GM21526 (cell line): ENCODE data around the gene KBTBD3.
"Not testable (repeated sequence)": the region's sequence is repeated elsewhere in the genome, so short reads cannot be mapped to it uniquely, and the experiment has no call there.

Experiments used
- ATAC-seq: cut with Tn5 transposase; IDR thresholded peaks from one replicate; pipeline ENCODE4 v1.9.1; 2021; ENCODE audit warnings: moderate library complexity; ENCODE audit not compliant: unreplicated experiment, low FRiP score

KBTBD3 gene

DNA sequence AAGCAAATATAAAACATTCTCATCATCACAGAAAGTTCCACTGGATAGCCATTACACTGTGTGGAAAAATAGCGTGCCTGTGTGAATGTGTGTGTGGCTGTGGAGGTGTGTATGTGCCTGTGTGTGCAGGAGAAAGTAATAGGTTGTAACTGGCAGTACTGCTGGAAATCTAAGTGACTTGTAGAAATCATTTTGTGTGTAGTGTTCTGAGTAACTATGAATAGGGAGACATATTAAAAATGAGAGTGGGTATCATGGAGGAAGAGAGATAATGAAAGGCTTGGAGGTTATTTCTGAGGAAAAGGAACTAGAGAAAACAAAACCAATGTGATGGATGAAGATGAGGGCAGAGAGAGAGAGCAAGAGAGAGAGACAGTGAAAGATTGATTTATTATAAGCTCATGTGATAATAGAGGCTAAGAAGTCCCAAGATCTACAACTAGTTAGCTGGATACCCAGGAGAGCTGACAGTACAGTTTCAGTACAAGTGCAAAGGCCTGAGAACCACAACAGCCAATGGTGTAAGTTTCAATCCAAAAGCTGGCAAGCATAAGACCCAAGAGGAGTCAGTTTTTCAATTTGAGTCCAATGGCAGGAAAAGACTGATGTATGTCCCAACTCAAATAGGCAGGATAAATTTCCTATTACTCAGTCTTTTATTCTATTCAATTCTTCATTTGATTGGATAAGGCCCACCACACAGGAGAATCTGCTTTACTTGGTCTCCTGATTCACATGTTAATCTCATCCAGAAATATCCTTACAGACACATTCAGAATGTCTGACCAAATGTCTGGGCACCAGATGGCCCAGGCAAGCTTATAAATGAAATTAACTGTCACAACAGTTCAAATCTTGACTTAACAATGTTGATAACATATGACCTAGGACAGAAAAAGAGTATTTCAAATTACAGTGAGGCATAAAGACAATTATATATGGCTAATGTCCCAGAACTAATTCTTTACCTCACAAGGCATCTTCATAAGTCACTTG, 14.9 kb downstream of the KBTBD3 start:
- ATAC-seq, result no peak

DNA sequence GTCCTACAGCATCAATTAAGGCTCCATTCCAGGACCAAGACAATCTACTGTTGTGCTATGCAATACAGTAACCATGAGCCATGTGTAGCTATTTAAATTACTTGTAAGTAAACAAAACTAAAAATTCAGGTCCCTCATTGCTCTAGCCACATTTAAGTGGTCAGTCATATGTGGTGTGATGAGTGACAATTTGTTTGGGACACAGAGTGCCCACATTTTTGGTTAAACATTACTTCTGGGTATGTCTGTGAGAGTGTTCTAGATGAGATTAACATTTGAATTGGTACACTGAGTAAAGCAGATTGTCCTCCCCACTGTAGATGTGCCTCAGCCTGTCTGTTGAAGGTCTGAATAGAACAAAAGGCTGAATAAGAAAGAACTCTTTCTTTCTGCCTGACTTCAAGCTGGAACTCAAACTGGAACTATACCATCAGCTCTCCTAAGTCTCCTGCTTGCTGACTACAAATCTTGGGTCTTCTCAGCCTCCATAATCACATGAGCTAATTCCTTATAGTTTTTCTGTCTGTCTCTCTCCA, 15.8 kb downstream of the KBTBD3 start:
- ATAC-seq, result no peak

DNA sequence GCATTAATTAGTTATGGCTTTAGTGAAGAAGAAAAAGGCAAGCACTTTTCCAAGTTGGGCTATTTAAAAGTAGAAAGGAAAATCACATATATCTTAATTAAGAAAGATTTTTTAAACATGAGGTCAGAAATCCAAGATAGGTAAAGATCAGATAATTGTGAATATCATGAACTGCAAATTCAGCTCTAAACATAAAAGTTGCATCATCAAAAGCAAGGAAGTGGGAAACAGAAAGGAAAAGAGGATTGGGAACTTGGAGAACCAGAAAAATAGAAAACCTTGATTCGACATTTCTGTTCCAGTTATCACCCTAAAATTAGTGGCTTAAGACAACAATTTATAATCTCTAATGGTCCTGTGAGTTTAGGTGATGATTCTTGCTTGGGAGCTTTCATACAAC, 17.5 kb downstream of the KBTBD3 start:
- ATAC-seq, result no peak

DNA sequence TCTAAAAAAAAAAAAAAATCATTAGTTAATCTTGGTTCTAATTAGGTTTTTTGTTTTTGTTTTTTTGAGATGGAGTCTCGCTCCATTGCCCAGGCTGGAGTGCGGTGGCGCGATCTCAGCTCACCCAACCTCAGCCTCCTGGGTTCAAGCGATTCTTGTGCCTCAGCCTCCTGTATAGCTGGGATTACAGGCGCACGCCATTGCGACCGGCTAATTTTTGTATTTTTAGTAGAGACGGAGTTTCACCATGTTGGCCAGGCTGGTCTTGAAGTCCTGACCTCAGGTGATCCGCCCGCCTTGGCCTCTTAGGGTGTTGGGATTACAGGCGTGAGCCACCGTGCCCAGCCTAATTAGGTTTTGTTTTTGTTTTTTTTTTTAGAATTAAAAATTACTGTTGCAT, 18.8 kb downstream of the KBTBD3 start:
- ATAC-seq, result not testable (repeated sequence)

DNA sequence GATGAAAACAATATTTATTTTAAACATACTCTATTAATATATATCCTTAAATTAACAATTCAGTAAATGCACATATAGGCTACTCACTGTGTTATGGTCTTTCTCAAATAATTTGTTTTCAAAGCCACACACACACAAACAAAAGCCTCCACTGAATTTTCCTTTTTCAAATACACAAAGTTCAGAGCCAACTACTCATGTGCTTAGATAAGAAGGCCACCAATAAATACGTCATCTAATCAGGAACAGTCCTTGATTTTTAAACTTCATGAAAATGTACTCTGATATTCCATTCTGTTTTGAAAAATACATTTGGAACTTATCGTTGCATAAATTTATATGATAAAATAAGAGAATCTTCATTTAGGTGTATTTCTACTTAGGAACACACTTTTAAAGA, 26.0 kb downstream of the KBTBD3 start:
- ATAC-seq, result no peak

DNA sequence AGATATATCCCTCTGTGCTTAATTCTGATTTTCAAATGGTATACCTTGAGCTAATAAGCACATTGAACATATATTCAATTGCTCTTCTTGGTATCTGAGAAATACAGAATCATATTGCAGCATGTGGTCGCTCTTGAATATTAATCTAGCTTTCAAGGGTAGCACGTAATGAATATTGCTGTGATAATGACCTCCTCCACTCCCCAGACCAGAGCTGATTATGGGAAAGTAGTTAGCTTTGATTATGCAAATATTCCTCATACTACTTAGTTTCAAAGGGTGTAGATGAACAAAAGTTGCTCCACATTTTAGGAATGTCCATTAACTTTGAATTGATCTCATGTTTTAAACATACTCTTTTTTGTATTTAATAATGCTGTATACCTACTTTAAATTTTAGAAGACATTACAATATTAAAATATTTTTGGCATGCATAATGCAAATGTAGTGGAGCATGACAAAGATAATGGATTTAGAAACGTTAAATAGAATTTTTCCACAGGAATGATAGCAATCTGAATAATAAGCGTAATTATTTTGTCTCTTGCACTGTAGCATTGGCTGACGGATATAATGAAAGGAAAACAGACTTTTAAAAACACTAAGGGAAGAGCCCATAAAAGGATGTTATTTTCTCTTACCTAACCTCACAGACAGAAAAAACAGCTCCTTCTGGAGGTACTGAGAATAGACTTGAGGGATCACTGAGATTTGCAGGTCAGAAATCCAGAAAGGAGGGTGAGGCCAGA, 27.2 kb downstream of the KBTBD3 start:
- no peak for ATAC-seq

DNA sequence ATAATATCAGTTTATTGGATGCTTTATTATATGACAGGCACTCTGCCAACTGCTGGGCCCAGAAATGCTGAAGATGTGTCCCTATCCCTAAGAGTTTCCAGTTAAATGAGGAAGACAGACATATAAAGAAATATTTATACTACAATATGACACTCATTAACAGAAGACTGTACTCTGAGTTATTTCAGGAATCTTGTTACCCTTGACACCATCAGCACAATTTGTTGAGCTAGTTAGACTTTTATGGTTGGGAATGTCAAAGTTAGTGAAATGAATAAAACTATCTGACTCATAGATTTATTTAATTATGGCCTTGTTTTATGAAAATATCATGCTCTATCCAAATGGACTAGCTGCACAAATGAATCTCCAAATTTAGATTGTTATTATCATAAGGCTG, 29.5 kb downstream of the KBTBD3 start:
- no peak for ATAC-seq

DNA sequence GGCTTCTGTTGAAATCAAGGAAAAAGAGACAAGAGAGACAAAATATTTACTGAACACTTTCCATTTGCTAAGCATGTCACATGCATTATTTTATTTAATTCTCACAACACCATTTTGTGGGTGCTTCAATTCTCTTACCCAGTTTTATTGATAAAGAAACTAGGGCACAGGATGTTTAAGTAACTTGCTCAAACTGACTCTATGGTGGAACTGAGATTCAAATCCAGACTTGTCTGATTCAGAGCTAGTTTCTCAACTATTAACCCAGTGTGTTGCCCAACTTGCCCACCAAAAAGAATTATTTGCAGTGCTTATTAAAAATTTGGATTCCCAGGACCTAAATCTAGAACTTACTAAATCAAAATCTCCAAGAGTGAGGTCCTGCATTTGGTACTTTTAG, 33.6 kb downstream of the KBTBD3 start:
- ATAC-seq, result no peak

DNA sequence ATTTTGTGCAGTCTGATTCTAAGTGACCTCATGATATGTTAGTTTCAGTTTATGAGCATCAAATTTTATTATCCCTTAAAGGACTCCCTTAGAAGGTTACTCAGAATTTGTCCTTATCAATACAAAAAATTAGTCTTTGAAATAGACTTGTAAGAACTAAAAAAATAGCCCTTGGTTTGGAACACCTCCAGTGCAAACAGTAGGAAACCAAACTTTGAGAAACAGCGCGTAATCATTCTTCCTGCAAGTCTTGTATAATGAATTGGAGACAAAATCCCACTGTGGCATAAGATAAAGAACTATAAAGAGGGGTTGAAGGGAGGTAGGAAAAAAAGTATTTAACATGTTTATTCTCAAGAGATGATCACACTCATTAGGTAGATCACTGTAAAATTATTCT, 44.3 kb downstream of the KBTBD3 start:
- ATAC-seq, result no peak

DNA sequence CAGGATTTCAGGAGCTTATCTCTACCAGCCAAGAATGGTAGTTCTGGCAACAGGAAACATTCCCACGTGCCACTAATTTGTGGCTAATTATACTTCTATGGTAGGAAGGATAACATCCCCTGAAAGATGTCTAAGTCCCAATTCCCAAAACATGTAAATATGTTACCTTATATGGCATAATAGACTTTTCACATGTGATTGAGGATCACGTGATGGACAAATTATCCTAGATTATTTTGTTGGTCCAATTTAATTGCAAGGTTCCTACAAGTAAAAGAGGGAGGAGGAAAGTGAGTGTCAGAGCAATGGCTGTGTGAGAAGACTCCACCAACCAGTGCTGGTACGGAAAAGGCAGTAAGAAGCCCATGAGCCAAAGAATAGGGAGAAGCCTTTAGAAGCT, 45.2 kb downstream of the KBTBD3 start:
- no peak for ATAC-seq

DNA sequence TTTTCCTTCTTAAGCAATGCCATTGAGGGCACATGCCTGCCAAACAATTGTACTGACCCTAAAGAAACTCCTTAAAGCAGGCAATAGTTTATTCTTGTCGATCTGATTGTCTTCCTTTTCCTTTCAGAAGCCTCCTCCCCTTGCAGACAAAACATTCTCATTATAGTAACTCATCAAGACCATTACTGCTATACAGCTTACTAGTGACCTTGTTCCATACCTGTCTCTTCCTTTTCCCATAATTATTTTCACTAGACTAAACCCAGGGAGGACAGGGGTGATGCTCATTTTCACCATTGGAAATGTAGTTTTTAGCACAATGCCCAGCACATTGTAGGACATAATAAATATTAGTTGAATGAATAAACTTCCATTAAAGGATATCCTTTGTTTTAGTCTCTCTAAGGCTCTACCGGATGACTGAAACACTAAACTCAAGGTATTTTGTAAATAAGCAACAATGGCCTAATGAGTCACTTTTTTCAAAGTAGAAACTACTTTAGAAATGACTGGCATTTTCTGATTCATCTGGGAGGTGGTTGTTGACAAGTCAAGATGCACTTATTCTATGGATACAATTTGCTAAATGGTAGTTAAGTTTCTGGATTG, 45.8 kb downstream of the KBTBD3 start:
- no peak for ATAC-seq

DNA sequence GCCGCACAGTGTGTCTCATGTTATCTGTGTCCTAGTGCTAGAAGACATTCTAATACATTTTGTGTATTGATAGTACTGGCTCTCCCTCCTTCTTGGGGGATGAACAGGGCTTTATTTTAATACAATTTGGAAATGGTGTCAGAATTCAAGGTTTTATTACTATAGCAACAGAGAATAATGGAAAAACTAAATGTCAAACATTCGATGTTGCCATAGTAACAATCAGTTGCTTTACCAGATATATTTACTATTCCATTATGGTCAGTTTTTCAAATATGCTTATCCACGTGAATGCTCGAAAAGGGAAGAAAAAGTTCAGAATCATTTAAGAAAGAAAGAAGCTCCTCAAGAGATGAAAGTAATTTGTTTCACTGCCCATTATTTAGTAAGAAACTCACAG, 46.5 kb downstream of the KBTBD3 start:
- ATAC-seq, result no peak

DNA sequence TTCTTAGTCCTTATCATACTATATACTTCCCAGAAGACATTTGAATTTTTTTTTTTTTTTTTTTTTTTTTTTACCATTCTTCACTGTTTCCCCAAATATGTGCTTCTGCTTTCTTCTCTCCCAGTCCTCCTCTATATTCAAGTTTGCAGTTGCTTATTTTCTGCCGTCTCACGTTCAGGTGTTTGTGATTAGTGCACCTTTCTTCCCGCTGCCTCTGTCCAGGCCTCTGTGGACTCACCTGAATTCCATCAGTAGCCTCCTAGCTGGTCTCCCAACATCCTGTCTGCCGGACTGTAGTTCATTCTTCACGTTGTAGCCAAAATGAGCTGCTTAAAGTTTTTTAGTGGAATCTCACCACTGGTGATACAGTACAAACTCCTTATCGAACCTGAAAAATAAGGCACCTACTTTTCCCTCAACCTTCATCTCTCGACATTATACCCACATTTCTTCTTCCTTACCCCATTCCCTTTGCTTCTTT, 54.3 kb downstream of the KBTBD3 start:
- no peak for ATAC-seq

DNA sequence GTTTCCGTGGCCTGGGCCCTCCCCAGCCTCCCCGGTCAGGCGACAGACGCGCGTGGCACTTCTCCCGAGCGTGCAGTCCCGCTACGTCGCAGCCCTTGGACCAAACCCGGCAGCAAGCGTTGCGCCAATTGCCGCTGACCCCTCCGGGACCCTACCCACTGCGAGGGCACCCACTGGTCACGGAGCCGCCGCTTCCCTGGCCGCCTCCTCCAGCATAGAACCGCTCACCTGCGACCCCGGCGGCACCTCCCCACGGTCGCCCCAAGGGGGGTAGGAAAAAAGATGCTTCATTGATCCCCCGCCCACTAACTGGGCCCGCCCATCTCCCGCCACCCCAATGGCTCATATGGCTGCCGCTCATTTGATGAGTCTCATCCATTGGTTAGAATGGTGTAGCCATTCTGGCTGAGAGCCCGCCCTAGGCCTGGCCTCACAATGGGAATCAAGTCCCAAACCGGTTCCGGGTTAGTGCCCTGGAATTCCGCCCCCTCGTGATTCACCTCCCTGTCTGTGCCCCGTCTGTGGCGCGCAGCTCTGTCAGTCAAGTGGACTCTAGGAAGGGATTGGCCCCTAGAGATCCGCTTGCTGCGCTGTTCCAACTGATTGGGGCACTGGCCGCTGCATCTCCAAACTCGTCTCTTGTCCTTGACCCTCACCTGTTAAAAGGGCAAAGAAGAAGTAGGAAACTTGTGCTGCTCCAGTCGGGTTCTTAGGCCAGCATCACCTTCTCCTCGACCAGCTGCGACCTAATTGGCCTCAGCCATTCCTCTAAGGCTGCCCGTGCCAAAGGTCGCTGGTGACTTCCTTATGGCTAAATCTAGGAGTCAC, 55.0 kb downstream of the KBTBD3 start, which contains the start of gene MSANTD4:
Gene MSANTD4 (minus strand): TSS at position 274 of the 828 bp plus-strand sequence. CDS start 11,323 bp downstream, outside the sequence.
- ATAC-seq, result peak; percentile 99

DNA sequence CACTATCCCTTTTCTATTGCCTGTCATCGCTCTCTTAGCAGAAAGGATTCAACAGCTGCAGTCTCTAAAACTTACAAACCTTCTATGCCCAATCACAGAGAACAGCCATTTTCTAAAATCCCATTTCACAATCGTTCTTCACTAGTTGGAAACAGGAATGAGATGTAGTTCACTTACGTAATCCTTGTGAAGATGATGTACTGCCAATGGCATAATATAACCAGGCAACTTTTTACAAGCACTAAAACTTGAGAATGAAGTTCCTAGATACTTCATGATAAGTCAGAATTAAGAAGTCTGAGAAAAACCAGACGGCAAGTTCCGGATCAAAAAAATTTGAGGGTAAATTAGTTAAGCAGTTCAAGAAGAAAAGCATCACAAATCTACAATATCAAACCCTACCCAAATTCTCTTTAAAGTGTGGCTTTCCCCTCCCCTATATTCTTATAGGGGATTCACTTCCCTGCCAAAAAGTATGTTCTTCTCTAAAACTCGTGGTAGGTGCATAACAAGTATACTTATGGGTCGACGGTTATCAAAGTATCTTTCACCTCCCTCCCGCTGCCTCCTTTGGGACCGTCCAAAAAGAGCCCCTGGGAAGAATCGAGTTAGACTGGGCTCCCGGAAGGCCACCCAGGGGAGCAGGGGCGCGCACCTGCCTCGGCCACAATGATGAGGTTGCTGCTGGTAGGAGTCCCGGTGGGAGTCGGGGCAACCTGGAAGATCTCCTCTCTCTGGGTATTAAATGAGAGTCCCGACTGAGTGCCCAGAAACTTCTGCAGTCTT, 55.8 kb downstream of the KBTBD3 start:
- peak; percentile 19 for ATAC-seq

DNA sequence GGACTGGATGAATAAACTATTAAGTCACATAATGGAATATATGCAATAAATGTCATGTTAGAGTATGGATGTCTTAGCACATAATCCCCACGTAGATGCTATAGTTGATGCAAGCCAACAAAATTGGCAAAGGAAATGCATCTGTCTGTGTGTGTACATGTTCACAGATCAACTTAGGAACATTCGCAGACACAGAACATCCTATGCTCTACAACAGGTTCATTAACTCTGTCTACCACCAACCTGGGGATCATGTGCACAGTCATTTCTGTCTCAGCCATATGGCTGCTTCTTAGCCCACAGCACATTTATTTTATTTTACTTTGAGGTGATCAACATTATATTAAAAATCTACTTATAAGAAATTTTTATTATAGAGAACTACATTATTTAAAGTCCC, 60.1 kb downstream of the KBTBD3 start:
- no peak for ATAC-seq

DNA sequence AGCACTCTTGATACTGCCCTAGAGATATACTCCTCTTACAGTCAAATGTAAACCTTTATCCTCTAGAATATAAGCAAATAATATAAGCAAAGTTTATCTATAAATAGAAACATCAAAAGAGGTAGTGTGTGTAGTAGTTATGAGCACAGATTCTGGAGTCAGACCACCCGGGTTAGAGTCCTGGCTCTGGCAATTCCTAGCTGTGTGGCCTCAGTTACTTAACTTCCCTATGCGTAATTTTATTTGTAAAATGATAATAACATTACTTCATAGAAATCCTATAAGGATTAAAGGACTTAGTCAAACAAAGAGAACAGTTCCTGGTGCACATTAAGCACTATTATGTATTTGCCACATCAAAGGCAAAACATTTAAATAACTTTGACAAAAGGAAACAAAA, 62.1 kb downstream of the KBTBD3 start:
- no peak for ATAC-seq

DNA sequence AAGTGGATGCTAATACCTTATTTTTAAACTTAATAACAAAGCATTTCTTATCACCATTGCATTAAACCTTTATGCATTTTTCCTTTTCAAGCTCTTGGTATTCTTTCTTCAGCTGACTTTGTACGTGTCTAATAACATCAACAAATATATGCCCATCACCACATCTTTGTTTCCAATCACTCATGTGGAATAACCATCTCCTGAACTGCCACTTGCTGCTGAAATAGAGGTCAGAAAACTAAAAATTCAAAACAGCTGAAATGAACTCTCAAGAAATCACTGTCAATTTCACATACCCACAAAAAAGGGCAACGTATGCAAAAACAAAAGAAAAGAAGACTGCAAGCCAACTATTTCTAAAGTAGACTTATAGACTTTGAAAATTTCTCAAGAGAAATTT, 62.5 kb downstream of the KBTBD3 start:
- no peak for ATAC-seq

DNA sequence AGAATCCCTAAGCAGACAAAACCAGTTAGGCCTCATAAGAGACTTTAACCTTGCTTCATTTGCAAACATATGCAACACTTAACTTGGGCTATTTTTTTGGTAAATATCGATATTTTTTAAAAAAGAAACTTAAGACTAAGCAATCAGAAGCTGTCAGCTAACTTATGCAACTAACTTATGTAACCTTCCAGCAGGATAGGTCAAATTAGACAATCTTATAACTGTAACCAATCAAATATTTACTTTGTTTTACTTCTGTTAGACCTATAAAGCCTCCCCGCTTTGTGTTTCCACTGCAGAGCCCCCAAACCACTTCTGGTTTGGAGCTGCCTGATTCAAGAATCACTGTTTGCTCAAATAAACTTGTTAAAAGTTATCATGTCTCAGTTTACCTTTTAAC, 63.1 kb downstream of the KBTBD3 start:
- ATAC-seq, result no peak
